ENCODE data around the gene TTC7B. TPM values are rescaled to one million over a fixed set of nuclear protein-coding genes. Genes with fewer than 3 reads are reported as not detected.

TTC7B gene
- total and polyA plus RNA-seq, 2 donors (not counting 3 experiments of a cell fraction or from before 2014, with no cell fraction given), result 46.8 to 76.5 TPM

- H3K79me2 ChIP-seq (ENCODE audit: control insufficient read depth, insufficient read depth, low read length), result peaks cover 38% of the 10 kb centered on the region
- DNase-seq (ENCODE audit: low read depth, low spot score), result no peak
- no peaks in the 10 kb centered on the region for H3K9me3 ChIP-seq (replicated peaks; ENCODE audit: control insufficient read depth, insufficient read depth, low read length)
- POLR2A ChIA-PET, result no interaction called here
- no peaks in the 10 kb centered on the region for H3K36me3 ChIP-seq (ENCODE audit: control insufficient read depth in 2 of 2, extremely low read depth in 1 of 2, insufficient read depth in 2 of 2, low read length in 2 of 2)
- no peaks in the 10 kb centered on the region for H3K9me1 ChIP-seq (replicated peaks; ENCODE audit: control insufficient read depth, extremely low read depth, insufficient read depth, low read length)
- CTCF ChIA-PET, result interaction anchor here (1.0 to 2.7 kb wide), 15 partner anchors 10 to 527 kb away, joined by 3 to 47 read pairs (median 7); no protein-coding TSS in a partner anchor
- H4K20me1 ChIP-seq (replicated peaks; ENCODE audit: control insufficient read depth, extremely low read depth, insufficient read depth, low read length), result no peaks in the 10 kb centered on the region
- dilution Hi-C loops (cut with MboI; ENCODE audit: extremely low pct_ligation_motif_present, low sequenced_read_pairs), result no loop called here
- FAIRE-seq, result no peak
- H3K4me1 ChIP-seq (ENCODE audit: control insufficient read depth, extremely low read depth, insufficient read depth, low read length), result peaks cover 9% of the 10 kb centered on the region
- no peak overlapping the region for H3K27ac ChIP-seq (ENCODE audit: insufficient read depth, low read depth, low read length)
- no peak overlapping the region for H3K9ac ChIP-seq (replicated peaks; ENCODE audit: extremely low read depth, insufficient read depth, low read length)
- no peak overlapping the region for H3K4me2 ChIP-seq (ENCODE audit: insufficient read depth, low read length)
- H3K4me3 ChIP-seq (replicated peaks in 1 of 3; ENCODE audit: insufficient read depth in 1 of 3, low read depth in 1 of 3, low read length in 3 of 3), result peak overlapping the region in 1 of 3 experiments; percentile 9
- TF ChIP-seq POLR2AphosphoS5 (IDR thresholded peaks at IDR 0.05; ENCODE audit: insufficient read depth, low read depth, low read length) (no peak), FOS (IDR thresholded peaks at IDR 0.05; ENCODE audit: borderline replicate concordance, insufficient read depth, low read length) (no peak), MAX (IDR thresholded peaks at IDR 0.05; ENCODE audit: insufficient read depth, insufficient read length) (no peak), POLR2A (IDR thresholded peaks at IDR 0.05; ENCODE audit: low read depth, low read length) (no peak), JUN (IDR thresholded peaks at IDR 0.05; ENCODE audit: borderline replicate concordance, insufficient read depth, insufficient read length, low read depth) (no peak), CTCF (IDR thresholded peaks at IDR 0.05; ENCODE audit: extremely low read depth in 1 of 2, insufficient read depth in 1 of 2, low read depth in 1 of 2, low read length in 2 of 2) (no peak), MYC (IDR thresholded peaks at IDR 0.05; ENCODE audit: low read depth, low read length) (no peak), GATA2 (IDR thresholded peaks at IDR 0.05; ENCODE audit: insufficient read depth, insufficient read length, low read depth, low read length) (no peak), EZH2 (IDR thresholded peaks at IDR 0.05; ENCODE audit: borderline replicate concordance, low read depth, low read length, severe bottlenecking) (no peak)
- BruUV-seq (replicated peaks), result no TSS peak
- peak overlapping the region; percentile 69 for H2AFZ ChIP-seq (ENCODE audit: low read depth, low read length)
- intact Hi-C loops (cut with micrococcal nuclease), result loop anchor here (1.0 to 5.0 kb wide), 2 partner anchors 55 to 515 kb away; no protein-coding TSS in a partner anchor
- H3K27me3 ChIP-seq (ENCODE audit: control insufficient read depth in 2 of 2, insufficient read depth in 2 of 2, low read length in 2 of 2), result no peaks in the 10 kb centered on the region
Measured at GRCh38 chr14:90816681-90817436, 629 bp upstream of the TTC7B start.

Data from endothelial cell of umbilical vein (primary cell).